GM12878 (cell line): ENCODE data around the gene TAF4. TPM values are rescaled to one million over a fixed set of nuclear protein-coding genes. Genes with fewer than 3 reads are reported as not detected.

Experiments used
- ATAC-seq: fragments of 200-7000 bp; cut with Tn5 transposase; 3 replicates; pipeline ENCODE4 v1.9.1; 2020; ENCODE audit warnings: mild to moderate bottlenecking, moderate library complexity
- BruUV-seq: library from RNA; stranded (reverse); fragments of 400-500 nt; replicated peaks from 2 replicates; lab custom pipeline; 2021; lab: Mats Ljungman, UMichigan
- CTCF ChIA-PET: fragments of 300-600 bp; sonication (Branson Sonifier 250); formaldehyde crosslinking; extraction: SDS; loops from one replicate; lab custom pipeline; 2021; ENCODE audit warnings: inconsistent platforms; lab: Yijun Ruan, JAX
- POLR2A ChIA-PET: fragments of 350-600 bp; formaldehyde crosslinking; extraction: SDS; loops from one replicate; lab custom pipeline; 2021; ENCODE audit warnings: inconsistent platforms; lab: Charles Lee
- RAD21 ChIA-PET: fragments of 300-600 bp; sonication (Branson Sonifier 250); formaldehyde crosslinking; loops from one replicate; lab custom pipeline; 2023; ENCODE audit warnings: antibody characterized with exemption; ENCODE audit not compliant: unreplicated experiment; lab: Charles Lee
- SMC1A ChIA-PET: fragments of 300-600 bp; sonication (Branson Sonifier 250); formaldehyde crosslinking; loops from one replicate; lab custom pipeline; 2023; ENCODE audit not compliant: unreplicated experiment, uncharacterized antibody; lab: Charles Lee
- DNase-seq: peaks from one replicate; pipeline ENCODE4 v3.0.0-alpha.2; 2011; ENCODE audit warnings: low read depth, low spot score
- FAIRE-seq: peaks from 3 replicates; lab custom pipeline; 2011; peaks lifted over from hg19 to GRCh38; lab: Jason Lieb, UNC
- H2AFZ ChIP-seq: 2 replicates; pipeline ENCODE4 v1.6.0; 2011; ENCODE audit warnings: low read depth, low read length, control low read depth; ENCODE audit not compliant: control insufficient read depth
- H3K27ac ChIP-seq: 2 replicates; pipeline ENCODE4 v1.5.1; 2011; ENCODE audit warnings: control low read depth; ENCODE audit not compliant: control insufficient read depth, insufficient read depth
- H3K27me3 ChIP-seq, 2 experiments: replicated peaks in 1 of 2; 2 replicates each; pipeline versions ENCODE4 v1.6.0 to v1.6.1; 2011; ENCODE audit warnings: low read length in 1 of 2; ENCODE audit not compliant: control insufficient read depth in 2 of 2, insufficient read depth in 2 of 2
- H3K36me3 ChIP-seq, 2 experiments: 2 replicates each; pipeline ENCODE4 v1.5.1; 2011; ENCODE audit warnings: low read length in 1 of 2; ENCODE audit not compliant: control insufficient read depth in 2 of 2, insufficient read depth in 2 of 2
- H3K4me1 ChIP-seq: 2 replicates; pipeline ENCODE4 v1.6.1; 2011; ENCODE audit warnings: mild to moderate bottlenecking, low read length, moderate library complexity, mixed read lengths; ENCODE audit not compliant: control insufficient read depth, insufficient read depth
- H3K4me2 ChIP-seq: 2 replicates; pipeline ENCODE4 v1.6.0; 2011; ENCODE audit warnings: control low read depth; ENCODE audit not compliant: control insufficient read depth, insufficient read depth
- H3K4me3 ChIP-seq: fragments of 200-600 bp; sonication (generic); 2 replicates; pipeline ENCODE4 v1.5.1; 2016
- H3K79me2 ChIP-seq: 2 replicates; pipeline ENCODE4 v1.6.0; 2011; ENCODE audit warnings: low read length; ENCODE audit not compliant: control insufficient read depth, insufficient read depth
- H3K9ac ChIP-seq: 2 replicates; pipeline ENCODE4 v1.8.0; 2011; ENCODE audit warnings: low read length, control low read depth, mixed read lengths; ENCODE audit not compliant: control insufficient read depth, insufficient read depth
- H3K9me3 ChIP-seq: replicated peaks from 3 replicates; pipeline ENCODE4 v1.5.1; 2011; ENCODE audit warnings: mild to moderate bottlenecking, low read length; ENCODE audit not compliant: control insufficient read depth, insufficient read depth
- H4K20me1 ChIP-seq: 2 replicates; pipeline ENCODE4 v1.6.0; 2011; ENCODE audit not compliant: control insufficient read depth, insufficient read depth
- CREM ChIP-seq: IDR thresholded peaks from 2 replicates; pipeline ENCODE4 v1.6.1; 2014; ENCODE audit warnings: antibody characterized with exemption, low read depth
- JUNB ChIP-seq: IDR thresholded peaks from 2 replicates; pipeline ENCODE4 v1.6.1; 2016; ENCODE audit warnings: antibody characterized with exemption, mild to moderate bottlenecking
- MXI1 ChIP-seq: fragments of 150-350 bp; IDR thresholded peaks from 2 replicates; pipeline ENCODE4 v1.6.1; 2011; ENCODE audit warnings: low read depth, mild to moderate bottlenecking, inconsistent platforms, low read length, improper control_type of control experiment
- NFXL1 ChIP-seq: fragments of 450-650 bp; IDR thresholded peaks from 2 replicates; pipeline ENCODE4 v1.6.1; 2017; ENCODE audit warnings: antibody characterized with exemption, mild to moderate bottlenecking, borderline replicate concordance
- RAD21 ChIP-seq: IDR thresholded peaks from 2 replicates; pipeline ENCODE4 v1.6.1; 2011; ENCODE audit warnings: mild to moderate bottlenecking, low read depth, low read length, moderate library complexity; ENCODE audit not compliant: insufficient read depth
- WGBS: methylation state at CpG from one replicate; pipeline ENCODE4 v1.1.6; 2016; ENCODE audit warnings: low lambda C conversion rate; ENCODE audit not compliant: insufficient replicate concordance, insufficient coverage; ENCODE audit errors: missing lambda C conversion rate; 5-methylcytosine and 5-hydroxymethylcytosine counted together
- in situ Hi-C: fragments of 300-500 bp; cut with MboI; formaldehyde crosslinking; loops from 9 replicates; pipeline ENCODE4 v1.14.3; 2018; ENCODE audit warnings: mixed read lengths
- intact Hi-C: fragments of 100-400 bp; cut with micrococcal nuclease; formaldehyde crosslinking; loops from one replicate; pipeline ENCODE4 v1.14.2; 2022; ENCODE audit not compliant: unreplicated experiment
- polyA plus RNA-seq, 11 experiments: library from polyadenylated mRNA; depleted of rRNA in 4 of 11; unstranded in 6 of 11; stranded (reverse) in 5 of 11; fragments of >200 nt; fragmentation: Nextera tagmentation in 4 of 11; fragmentation: Illumina TruSeq in 1 of 11; extraction: Ambion mirVana in 4 of 11; extraction: Trizol in 1 of 11; gene quantifications; 1 replicate in 1 of 11; 2 replicates in 10 of 11; pipeline versions ENCODE4 v1.2.1 to v1.2.3, GENCODE V29; 2011 to 2016; ENCODE audit warnings: inconsistent platforms in 2 of 11, missing spikeins in 2 of 11, low read depth in 1 of 11
- total RNA-seq, 4 experiments: library from RNA; depleted of rRNA in 3 of 4; stranded (reverse); fragments of >200 nt in 3 of 4; fragmentation: Illumina TruSeq in 1 of 4; extraction: Trizol in 1 of 4; gene quantifications; 2 replicates each; pipeline versions ENCODE4 v1.2.1 to v1.2.3, GENCODE V29; 2013 to 2021

TAF4 gene
- total and polyA plus RNA-seq, 10 of the 15 experiments (the other 5 are each of a cell fraction or from before 2014, with no cell fraction given): 0.39 to 16.9 (median 3.4) TPM

- Histone ChIP-seq H3K9ac (no peak overlapping the region), H4K20me1 (0 out of 2 replicates have a peak, but pooled peaks cover 4% of the 10 kb centered on the region), H3K4me3 (peak overlapping the region; percentile 39; the same call in 1 of the 2 replicates), H3K36me3 (no peaks in the 10 kb centered on the region; a peak in 1 of 4 replicates), H3K9me3 (no peaks in the 10 kb centered on the region), H3K4me2 (no peak overlapping the region), H3K27ac (no peak overlapping the region), H3K79me2 (peaks cover 40% of the 10 kb centered on the region), H3K27me3 (no peaks in the 10 kb centered on the region), H3K4me1 (peaks cover 2% of the 10 kb centered on the region), H2AFZ (no peak overlapping the region)
- intact Hi-C loops: loop anchor here (5.0 kb wide), 1 partner anchor 80 kb away; the partner anchor contains the start of genes PSMA7 and SS18L1
- ChIA-PET RAD21 (no interaction called here), POLR2A (no interaction called here), CTCF (interaction anchor here (0.8 kb wide), 1 partner anchor 65 kb away, joined by 3 read pairs; no protein-coding TSS in a partner anchor), SMC1A (interaction anchor here (1.1 kb wide), 1 partner anchor 51 kb away, joined by 3 read pairs; no protein-coding TSS in a partner anchor)
- ATAC-seq (no peak), FAIRE-seq (no peak), DNase-seq (no peak)
- in situ Hi-C loops: no loop called here
- BruUV-seq: no TSS peak
- 86% methylated on average over 8 of the region's 8 CpGs for WGBS
- TF ChIP-seq JUNB (no peak), RAD21 (no peak), CREM (no peak), MXI1 (no peak), NFXL1 (no peak)
Measured at GRCh38 chr20:62061851-62062423, 3.7 kb downstream of the TAF4 start.
